Measurements from ENCODE around the gene FANK1. TPM values are rescaled to one million over a fixed set of nuclear protein-coding genes. Genes with fewer than 3 reads are reported as not detected.
"Not testable (repeated sequence)": the region's sequence is repeated elsewhere in the genome, so short reads cannot be mapped to it uniquely, and the experiment has no call there.

The FANK1 gene
- total RNA-seq, 2 donors from 2014 or later: not detected

DNA sequence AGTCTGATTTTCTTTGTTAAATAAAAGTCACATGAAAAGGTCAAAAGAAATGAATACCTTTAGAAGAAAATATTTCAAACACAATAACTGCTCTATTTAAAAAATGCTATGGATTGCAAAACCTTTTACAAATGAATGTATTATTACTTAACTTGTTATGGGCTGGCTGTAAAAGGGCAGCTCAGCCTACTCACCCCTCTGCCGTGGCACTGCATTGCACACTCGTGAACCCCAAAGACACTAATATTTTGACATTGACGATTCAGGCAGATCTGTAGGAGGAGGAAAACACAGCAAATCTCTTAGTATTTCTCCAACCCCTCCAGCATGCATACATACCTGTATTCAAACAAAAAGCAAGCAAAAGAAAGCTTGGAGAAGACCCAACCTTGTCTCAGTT is 149.5 kb downstream of the FANK1 start:
- H3K9me3 ChIP-seq: no peaks in the 10 kb centered on the region
- H3K27ac ChIP-seq: no peak overlapping the region

DNA sequence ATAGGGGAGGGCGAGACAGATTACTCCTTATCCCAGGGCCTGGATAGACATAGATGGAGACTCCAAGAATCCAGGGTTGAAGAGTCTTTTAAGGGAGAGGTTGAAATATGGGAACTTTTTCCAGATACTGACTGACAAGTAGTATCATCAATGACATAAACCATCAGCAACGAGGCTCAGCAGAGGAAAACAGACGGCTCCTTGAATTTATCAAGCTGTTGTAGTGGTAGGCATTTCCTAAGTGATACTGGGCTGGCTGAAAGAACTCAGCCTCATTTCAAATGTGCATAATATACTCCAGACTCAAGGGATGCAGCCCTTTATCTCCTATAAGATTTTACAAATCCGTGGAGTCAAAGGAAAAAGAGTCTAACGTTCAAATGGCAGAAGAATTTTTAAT is 150.5 kb downstream of the FANK1 start:
- Histone ChIP-seq H3K27me3 (replicated peaks; ENCODE audit: insufficient read depth) (no peaks in the 10 kb centered on the region), H3K36me3 (no peaks in the 10 kb centered on the region), H3K4me1 (ENCODE audit: control insufficient read depth in 1 of 2, low read depth in 2 of 2) (peaks cover 22 to 32% of the 10 kb centered on the region in 2 donors), H3K4me3 (no peak overlapping the region), H3K27ac (no peak overlapping the region), H3K9me3 (no peaks in the 10 kb centered on the region)
- TF ChIP-seq, protein P1, sequence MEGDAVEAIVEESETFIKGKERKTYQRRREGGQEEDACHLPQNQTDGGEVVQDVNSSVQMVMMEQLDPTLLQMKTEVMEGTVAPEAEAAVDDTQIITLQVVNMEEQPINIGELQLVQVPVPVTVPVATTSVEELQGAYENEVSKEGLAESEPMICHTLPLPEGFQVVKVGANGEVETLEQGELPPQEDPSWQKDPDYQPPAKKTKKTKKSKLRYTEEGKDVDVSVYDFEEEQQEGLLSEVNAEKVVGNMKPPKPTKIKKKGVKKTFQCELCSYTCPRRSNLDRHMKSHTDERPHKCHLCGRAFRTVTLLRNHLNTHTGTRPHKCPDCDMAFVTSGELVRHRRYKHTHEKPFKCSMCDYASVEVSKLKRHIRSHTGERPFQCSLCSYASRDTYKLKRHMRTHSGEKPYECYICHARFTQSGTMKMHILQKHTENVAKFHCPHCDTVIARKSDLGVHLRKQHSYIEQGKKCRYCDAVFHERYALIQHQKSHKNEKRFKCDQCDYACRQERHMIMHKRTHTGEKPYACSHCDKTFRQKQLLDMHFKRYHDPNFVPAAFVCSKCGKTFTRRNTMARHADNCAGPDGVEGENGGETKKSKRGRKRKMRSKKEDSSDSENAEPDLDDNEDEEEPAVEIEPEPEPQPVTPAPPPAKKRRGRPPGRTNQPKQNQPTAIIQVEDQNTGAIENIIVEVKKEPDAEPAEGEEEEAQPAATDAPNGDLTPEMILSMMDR (IDR thresholded peaks at IDR 0.05): no peak
- ATAC-seq (ENCODE audit: insufficient number of reproducible peaks, low FRiP score, low read depth) (no peak), DNase-seq (ENCODE audit: low spot score) (no peak)

More for the DNA sequence above, 149.5 kb downstream of the FANK1 start:
- H3K27me3 ChIP-seq (replicated peaks; ENCODE audit: insufficient read depth): no peaks in the 10 kb centered on the region
- no peaks in the 10 kb centered on the region for H3K36me3 ChIP-seq
- no peak overlapping the region for H3K4me3 ChIP-seq
- DNase-seq (ENCODE audit: low spot score) (no peak), ATAC-seq (ENCODE audit: insufficient number of reproducible peaks, low FRiP score, low read depth) (no peak)
- peaks cover 22 to 36% of the 10 kb centered on the region in 2 donors for H3K4me1 ChIP-seq (ENCODE audit: control insufficient read depth in 1 of 2, low read depth in 2 of 2)
- TF ChIP-seq, protein P1 (IDR thresholded peaks at IDR 0.05): no peak

DNA sequence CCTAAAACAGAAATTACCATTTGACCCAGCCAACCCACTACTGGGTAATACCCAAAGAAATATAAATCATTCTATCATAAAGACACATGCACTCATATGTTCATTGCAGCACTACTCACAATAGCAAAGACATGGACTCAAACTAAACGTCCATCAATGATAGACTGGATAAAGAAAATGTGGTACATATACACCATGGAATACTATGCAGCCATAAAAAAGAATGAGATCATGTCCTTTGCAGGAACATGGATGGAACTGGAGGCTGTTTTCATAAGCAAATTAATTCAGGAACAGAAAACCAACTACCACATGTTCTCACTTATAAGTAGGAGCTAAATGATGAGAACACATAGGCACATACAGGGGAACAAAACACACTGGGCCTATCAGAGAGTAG is 151.4 kb downstream of the FANK1 start:
- not testable (repeated sequence) for H3K36me3 ChIP-seq; H3K9me3 ChIP-seq; ATAC-seq (ENCODE audit: insufficient number of reproducible peaks, low FRiP score, low read depth); H3K27ac ChIP-seq; DNase-seq (ENCODE audit: low spot score); H3K27me3 ChIP-seq (replicated peaks; ENCODE audit: insufficient read depth); H3K4me3 ChIP-seq
- H3K4me1 ChIP-seq (ENCODE audit: control insufficient read depth in 1 of 2, low read depth in 2 of 2): peaks cover 14 to 23% of the 10 kb centered on the region in 2 donors

DNA sequence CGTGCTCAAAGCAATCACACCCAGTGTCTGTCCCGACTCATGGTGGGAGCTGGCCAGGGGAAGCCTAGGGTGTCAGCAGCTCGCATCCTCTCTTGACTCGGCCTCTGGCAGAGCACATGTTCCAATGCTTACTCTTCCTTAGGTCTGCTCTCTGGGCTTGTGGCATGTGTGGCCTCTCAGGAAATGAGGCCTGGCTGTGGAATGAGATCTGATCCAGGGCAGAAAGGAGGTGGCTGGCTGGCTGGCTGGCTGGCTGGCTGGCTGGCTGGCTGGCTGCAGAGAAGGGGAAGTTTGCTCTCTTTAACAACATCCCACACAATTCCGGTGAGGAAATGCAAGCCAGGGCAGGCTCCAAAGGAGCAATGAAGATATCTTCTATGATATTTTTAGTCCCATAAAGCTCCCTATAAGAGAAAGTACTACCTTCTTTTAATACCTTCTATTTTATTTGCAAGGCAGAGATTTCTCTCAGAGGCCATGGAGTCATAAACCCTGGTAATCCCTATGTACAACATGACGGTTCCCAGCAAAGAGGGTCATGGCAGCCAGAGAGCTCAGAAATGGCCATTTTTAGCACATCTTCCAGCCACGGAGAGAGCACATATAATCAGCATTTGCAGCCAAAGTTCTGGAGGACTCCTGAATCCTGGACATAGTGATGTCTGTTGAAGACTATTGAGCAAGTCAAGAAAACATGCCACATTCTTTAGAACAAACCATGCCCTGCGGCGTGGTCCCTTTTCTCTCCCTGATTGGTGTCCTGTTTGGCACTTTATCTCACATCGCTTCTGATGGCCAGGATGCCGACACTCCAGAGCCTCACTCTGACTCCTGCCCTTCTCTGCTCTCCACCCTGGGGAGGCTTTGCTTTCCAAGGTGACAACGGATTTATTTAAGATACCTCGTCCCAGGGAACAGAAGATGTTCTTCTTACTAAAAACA is 153.7 kb downstream of the FANK1 start:
- TF ChIP-seq, protein P1 (IDR thresholded peaks at IDR 0.05): no peak
- no peaks in the 10 kb centered on the region for H3K9me3 ChIP-seq
- H3K36me3 ChIP-seq: no peaks in the 10 kb centered on the region
- H3K27ac ChIP-seq: peak overlapping the region; percentile 45 to 71
- peaks cover 12 to 20% of the 10 kb centered on the region in 2 donors for H3K4me1 ChIP-seq (ENCODE audit: control insufficient read depth in 1 of 2, low read depth in 2 of 2)
- H3K27me3 ChIP-seq (replicated peaks; ENCODE audit: insufficient read depth): no peaks in the 10 kb centered on the region
- ATAC-seq (ENCODE audit: insufficient number of reproducible peaks, low FRiP score, low read depth): peak; percentile 68
- DNase-seq (ENCODE audit: low spot score): no peak
- no peak overlapping the region for H3K4me3 ChIP-seq

DNA sequence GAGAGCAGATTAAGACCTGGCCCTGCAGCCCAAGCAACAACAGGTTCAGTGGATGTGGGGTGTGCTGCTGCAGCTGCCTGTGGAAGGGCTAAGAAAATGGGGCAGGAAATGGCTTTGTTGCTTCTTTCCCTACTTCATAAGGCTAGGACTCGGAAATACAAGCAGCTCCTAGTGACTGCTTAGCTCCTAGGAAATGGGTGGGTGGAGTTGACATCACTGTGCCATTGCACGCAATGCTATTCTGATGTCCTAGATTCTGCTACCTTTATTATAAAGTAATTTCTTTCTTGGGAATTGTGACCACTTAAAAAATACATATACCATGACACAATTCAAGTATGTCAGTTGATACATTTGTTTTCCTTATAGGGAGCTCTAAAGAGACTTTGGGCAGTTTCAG is 155.8 kb downstream of the FANK1 start:
- Histone ChIP-seq H3K27ac (no peak overlapping the region), H3K9me3 (no peaks in the 10 kb centered on the region), H3K4me3 (no peak overlapping the region), H3K36me3 (no peaks in the 10 kb centered on the region), H3K27me3 (replicated peaks; ENCODE audit: insufficient read depth) (no peaks in the 10 kb centered on the region), H3K4me1 (ENCODE audit: control insufficient read depth in 1 of 2, low read depth in 2 of 2) (peaks cover 12 to 20% of the 10 kb centered on the region in 2 donors)
- TF ChIP-seq, protein P1 (IDR thresholded peaks at IDR 0.05): no peak
- ATAC-seq (ENCODE audit: insufficient number of reproducible peaks, low FRiP score, low read depth) (no peak), DNase-seq (ENCODE audit: low spot score) (no peak)
